Measurements from ENCODE around the gene COL8A2.

DNA sequence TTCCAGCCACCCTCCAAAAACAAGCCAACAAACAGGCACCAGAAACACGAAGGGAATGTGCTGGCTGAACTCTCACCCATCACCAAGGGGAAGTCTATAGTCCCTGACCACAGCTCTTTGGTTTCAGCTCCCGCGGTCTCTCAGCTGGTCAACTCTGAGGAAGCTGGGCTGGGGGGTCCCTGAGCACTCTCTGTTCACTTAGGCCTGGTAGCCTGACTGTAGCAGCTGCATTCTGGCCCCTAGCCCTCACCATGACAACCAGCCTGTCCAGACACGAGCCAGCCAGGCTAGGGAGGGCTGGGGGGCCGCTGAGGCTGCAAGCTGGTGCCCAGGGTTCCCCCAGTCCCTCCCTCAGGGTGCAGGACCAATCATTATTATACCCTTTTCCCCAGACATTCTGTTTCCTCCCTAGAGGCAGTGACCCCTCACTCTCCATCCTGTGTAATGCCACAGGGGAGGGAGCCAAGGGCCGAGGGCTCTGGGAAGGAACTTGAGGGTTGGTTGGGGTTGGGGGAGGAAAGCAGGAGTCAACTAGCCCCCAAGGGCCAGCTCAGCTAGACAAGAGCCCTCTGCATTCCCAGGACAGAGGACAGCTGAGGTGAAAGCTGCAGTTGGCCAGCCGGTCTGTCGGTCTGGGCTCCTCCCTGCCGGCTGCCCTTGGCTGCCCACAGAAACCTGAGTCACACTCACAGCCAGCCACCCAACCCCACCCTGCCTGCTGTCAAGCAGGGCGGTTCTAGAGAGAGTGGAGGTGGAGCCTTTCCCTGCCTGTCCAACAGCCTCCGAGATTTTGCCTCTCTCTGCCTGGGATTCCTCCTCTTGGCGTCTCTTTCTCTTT is 25.5 kb upstream of the COL8A2 start:
- TF ChIP-seq, protein P1, sequence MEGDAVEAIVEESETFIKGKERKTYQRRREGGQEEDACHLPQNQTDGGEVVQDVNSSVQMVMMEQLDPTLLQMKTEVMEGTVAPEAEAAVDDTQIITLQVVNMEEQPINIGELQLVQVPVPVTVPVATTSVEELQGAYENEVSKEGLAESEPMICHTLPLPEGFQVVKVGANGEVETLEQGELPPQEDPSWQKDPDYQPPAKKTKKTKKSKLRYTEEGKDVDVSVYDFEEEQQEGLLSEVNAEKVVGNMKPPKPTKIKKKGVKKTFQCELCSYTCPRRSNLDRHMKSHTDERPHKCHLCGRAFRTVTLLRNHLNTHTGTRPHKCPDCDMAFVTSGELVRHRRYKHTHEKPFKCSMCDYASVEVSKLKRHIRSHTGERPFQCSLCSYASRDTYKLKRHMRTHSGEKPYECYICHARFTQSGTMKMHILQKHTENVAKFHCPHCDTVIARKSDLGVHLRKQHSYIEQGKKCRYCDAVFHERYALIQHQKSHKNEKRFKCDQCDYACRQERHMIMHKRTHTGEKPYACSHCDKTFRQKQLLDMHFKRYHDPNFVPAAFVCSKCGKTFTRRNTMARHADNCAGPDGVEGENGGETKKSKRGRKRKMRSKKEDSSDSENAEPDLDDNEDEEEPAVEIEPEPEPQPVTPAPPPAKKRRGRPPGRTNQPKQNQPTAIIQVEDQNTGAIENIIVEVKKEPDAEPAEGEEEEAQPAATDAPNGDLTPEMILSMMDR (IDR thresholded peaks at IDR 0.05; ENCODE audit: insufficient read depth, low read length, poor library complexity, severe bottlenecking) = no peak
- TF ChIP-seq EZH2phosphoT487 (conservative IDR thresholded peaks at IDR 0.05; ENCODE audit: low read length) = no peak
